ENCODE data around the gene ZCCHC2.

Gene ZCCHC2

DNA sequence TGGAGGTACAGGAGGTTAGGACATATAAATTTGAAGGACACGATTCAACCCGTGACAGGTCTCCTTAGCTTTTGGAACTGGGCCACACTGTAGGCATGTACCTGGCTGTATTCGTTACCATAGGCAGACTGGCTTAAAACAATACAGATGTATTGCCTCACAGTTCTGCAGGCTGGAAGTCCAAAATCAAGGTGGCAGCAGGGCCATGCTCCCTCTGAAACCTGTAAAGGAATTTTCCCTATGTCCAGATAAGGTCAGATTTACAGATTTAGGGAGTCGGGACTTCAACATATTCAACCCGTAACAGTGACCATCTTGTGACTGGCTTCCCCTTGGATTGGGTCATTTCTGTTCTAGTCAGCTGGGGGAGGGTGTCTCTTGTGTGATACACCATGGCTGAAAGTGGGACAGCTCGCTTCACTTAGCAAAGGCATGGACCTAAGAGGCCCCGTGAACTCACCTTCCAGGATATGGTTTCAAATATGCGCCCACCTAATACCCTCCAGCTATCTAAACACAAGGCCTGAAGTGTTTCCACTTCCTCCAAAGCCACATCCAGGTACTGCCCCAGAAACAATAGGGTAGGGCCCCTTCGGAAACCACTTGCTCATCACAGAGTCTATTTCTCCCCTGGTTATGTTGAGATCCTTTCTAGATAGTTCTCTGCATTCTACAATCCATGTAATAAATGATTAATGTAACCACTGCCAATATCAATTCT, 85.0 kb downstream of the ZCCHC2 start:
- no peak for DNase-seq (ENCODE audit: low read depth in 2 of 2)

DNA sequence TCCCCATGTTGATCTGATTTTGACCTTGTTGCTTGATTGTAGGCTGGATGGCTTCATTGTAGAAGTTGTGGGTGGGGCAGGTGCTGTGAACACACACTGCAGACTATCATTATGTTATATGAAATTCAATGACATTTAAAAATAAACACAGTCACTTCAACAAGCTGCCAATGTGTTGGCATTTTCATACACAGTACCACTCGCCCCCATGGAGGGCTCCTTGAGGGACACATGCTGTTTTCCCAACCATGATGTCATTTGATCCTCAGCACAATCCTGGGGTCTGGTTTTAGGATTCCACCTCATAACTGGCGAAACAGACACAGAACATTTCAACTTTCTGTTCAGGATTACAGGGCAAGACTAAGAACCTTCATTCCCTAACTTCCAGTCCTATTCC, 86.9 kb downstream of the ZCCHC2 start:
- DNase-seq (ENCODE audit: low read depth in 2 of 2): no peak

DNA sequence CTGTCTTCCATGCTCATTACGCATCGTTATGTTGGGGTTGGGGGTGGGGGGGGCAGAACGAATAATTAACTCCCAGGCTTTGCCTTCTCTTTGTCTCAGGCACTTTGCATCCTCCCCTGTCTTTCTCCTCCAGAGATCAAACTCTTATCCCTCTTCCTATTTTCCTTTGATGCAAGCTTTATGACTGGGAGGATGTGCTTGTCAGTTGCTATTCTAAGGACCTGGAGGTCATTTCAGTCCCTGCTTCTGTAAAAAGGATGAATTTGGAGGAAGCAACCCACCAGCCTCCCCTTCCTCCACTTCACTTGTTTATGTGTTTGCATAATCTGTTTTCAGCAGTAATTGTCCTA, 87.5 kb downstream of the ZCCHC2 start:
- DNase-seq (ENCODE audit: low read depth in 2 of 2): no peak

DNA sequence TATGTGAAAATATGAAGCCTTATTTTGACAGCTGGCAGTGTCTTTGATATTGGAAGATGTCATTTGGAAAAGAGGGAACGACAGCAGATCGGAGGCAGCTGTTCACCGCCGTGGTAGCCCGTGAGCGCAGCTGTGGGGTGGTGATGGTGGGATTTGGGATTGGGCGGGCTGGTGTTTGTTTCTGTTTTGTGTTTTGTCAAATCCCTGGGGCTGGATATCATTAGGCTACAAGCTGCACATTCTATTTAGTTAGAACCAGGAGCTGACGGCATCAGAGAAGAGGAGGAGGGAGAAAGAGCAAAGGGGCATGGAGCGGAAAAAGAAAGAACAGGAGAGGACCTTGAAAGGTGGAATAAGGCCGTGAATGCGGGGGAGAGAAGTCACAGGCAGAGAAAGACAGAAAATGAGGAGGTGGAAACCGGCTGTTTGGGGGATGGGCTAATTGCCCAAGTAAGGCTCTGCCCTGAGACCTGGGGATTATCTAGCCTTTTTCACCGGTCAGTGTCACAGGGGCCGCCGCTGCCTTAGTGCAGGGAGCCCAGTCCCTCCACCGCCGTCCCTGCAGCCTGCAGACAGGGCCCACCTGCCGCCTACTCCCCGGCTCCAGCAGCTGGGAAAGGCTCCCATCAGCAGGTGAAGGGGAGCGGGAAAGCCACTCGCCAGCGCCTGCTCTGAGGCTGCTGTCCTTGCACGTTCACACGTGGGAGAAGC, 88.0 kb downstream of the ZCCHC2 start:
- no peak for DNase-seq (ENCODE audit: low read depth in 2 of 2)

DNA sequence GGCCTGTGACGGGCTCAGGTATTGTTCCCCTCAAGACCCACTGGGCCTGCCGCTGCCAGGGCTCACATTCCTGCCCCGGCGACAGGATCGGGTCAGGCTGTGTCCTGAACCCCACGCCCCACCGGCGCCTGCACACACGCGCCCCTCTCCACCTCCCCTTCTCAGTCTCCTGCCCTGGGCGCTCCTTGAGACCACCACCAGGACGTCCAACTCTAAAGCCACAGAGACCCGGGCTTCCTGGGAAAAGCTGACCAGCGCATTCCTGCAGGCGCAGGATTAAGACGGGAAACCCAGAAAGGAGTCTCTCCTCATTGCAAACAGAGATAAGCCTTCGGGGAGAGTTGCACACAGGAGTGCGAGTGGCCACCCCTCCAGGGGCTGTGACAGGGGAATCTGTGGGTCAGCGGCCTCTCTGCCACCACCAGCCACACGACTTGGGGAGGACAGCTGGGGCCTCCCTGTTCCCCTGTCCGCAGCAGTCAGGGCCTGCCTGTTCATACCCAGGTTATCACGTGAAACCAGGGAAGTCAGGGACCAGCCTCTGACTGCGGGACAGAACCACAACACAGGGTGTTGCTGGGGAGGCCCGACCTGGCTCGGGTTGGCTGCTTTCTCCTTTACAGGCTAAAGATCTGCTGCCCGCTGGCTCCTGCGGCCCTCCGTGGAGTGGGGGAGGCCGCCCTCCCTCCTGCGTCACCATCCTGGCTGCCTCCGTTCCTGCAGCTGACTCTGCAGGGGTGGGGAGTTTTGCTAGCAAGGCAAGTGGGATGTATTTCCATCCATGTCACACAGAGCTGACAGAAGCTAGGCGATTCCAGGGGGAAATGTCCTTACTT, 88.8 kb downstream of the ZCCHC2 start:
- DNase-seq (ENCODE audit: low read depth in 2 of 2): no peak

DNA sequence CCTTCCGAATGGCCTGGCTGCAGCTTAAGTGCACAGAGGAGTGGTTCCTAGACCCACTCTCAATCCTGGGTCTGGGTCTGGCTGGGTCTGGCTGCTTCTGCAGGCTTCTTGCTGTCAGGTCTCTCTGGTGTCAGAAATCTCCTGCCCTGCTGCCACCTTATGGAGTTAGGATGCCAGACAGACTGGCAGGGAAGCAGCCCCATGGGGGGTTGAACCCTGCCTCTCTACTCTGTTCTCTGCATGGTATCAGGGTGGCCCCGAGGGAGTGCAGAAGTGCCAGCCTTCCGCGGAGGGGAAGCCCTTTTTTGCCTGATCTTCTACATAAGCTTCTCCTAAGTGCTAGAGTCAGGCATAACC, 89.4 kb downstream of the ZCCHC2 start:
- DNase-seq (ENCODE audit: low read depth in 2 of 2): no peak

DNA sequence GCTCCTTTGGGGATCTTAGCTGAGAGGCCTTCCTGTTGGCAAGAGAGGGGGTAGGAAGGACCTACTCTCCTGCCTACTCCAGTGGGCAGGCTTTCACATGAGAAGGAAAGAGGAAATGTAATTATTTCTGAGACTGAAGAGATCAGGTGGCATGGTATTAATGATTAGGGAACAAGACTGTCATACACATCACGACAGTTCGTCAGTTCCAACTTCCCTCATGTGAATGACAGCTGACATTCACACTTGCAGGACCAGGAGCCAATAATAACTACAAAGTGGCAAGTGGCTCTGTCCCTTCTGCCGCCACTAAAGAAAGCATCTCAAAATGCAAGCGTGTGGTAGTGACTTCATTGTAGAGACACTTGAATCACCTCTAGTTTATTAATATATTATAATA, 90.0 kb downstream of the ZCCHC2 start:
- DNase-seq (ENCODE audit: low read depth in 2 of 2): no peak

DNA sequence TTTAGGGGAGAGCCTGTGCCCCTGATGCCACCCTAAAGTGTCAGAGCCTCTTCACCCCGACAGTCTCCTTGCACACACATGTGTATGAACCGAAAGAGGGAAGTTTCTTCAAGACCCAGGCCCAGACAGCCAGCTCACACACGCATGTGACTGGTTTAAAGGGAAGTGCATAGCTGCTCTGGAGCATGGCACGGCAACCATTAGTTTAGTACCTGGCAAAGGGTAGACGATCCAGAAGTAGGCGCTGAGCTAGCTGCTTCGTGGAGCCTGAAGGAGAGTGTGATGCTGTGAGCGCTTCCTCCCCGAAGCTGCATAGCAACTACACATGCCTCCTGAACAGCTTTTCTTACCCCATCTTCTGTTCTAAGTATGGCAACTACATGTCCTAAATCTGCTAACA, 91.7 kb downstream of the ZCCHC2 start:
- DNase-seq (ENCODE audit: low read depth in 2 of 2): no peak

DNA sequence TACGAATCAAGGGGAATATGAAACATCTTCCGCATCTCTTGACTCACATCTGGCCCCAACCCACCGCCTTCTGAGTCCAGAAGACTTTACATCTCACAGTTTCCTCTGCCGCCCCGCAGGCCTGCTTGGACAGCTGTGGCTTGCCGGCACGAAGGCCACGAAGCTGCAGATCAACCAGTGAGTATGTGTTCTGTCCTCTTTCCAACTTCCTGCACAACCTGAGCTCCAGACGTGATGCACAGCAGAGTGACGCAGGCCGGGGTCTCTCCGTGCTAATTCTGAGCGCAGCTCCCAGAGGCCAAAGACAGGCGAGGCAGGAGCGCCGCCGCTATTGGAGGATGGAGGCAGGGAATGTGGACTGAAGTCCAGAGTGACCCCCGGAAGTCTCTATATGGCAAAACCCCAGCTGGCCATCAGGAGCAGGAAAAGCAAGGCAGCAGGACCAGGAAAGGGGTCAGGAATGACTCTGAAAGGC, 93.5 kb downstream of the ZCCHC2 start:
- DNase-seq (ENCODE audit: low read depth in 2 of 2): no peak

DNA sequence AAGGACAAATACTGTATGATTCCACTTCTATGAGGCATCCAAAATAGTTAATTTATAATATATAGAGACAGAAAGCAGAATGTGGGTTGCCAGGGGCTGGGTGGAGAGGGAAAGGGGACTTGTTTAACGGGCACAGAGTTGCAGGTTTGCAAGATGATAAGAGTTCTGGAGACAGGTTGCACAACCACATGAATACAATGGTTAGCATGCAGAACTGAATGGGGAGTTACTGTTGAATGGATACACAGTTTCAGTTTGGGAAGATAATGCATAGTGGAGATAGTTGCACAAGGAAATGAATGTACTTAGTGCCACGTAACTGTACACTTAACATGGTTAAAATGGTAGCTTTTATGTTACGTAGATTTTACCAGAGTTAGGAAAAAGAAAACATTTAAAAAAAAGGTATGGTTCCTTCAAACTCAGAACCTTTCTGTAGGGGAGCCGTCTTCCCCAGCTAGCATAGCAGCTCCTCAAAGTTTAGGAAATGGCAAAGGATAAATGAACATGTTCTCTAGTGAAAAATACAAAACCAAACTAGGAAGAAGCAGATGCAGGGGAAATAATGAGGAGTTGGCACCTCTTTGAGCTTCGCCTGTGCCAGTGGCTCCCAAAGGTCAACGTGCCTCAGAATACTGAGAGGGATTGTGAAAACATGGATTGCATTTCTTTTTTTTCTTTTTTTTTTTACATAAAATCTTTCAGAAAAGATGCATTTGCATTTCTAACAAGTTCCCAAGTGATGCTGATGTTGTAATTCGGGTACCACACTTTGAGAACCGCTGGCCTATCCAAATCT, 95.2 kb downstream of the ZCCHC2 start:
- no peak for DNase-seq (ENCODE audit: low read depth in 2 of 2)

DNA sequence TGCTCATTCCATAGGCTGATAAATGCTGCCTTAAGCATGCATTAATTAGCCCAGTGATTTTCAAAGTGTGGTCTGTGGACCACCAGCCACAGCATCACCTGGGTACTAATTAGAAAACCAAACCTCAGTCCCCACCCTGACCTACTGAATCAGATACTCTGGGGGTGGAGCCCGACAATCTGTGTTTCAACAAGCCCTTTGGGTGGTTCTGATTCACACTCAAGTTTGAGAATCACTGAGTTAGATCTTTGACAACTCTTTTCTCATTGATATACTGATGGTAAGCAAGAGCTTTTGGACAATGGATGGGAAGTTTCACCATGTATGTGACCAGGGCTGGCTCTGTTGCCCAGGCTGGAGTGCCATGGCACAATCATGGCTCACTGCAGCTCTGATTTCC, 95.9 kb downstream of the ZCCHC2 start:
- DNase-seq (ENCODE audit: low read depth in 2 of 2): no peak

DNA sequence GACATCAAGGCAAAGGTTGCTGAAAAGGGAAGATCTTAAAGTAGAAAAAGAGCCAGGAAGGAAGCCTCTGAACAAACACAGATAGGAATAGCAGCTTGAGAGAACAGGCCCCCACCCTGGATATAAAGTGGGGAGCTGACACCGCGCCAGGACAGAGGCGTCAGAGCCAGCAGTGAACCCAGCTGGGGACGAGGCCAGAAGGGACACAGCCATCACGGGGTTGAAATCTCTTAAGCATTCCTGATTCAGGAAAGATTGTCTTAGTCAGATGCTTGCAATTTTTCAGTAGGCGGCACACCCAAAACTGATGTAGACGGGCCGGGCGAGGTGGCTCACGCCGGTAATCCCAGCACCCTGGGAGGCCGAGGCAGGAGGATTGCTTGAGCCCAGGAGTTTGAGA, 98.7 kb downstream of the ZCCHC2 start:
- DNase-seq (ENCODE audit: low read depth in 2 of 2): no peak

DNA sequence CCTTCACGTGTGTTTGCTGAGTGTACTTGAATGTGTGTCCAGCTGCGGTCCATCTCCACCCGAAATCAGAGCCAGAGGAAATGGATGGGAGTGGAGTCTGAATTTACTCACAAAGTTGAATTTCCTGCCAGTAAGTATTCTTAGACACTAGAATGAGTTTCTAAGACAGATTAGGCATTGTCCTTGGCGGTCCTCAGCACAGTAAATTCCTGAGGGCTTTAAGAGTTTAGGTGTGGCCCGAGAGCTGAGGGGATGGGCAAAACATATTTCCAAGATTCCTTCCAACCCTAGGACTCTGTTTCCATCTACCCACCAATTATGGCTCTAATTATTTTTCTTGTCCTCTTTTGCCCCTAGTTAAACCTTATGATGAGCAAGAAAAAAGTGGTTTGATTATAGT, 102.2 kb downstream of the ZCCHC2 start:
- DNase-seq (ENCODE audit: low read depth in 2 of 2): no peak

Measured in stimulated activated CD4-positive, alpha-beta T cell treated with anti-CD3 and anti-CD28 coated beads, Interleukin-1b, Interleukin-23, amount 100 ng/mL, for 1 hour (primary cell).